Stomach smooth muscle (tissue), 2 donors: Measurements from ENCODE around the gene L3MBTL3.
"Not testable (repeated sequence)": the region's sequence is repeated elsewhere in the genome, so short reads cannot be mapped to it uniquely, and the experiment has no call there.

Experiments used
- H3K27ac ChIP-seq: one replicate; pipeline ENCODE4 v1.7.0; 2013; ENCODE audit warnings: mild to moderate bottlenecking, low read length, inconsistent platforms
- H3K27me3 ChIP-seq, 2 donors: one replicate each; pipeline ENCODE4 v1.7.0; 2013; ENCODE audit warnings: low read length in 2 of 2; ENCODE audit not compliant: insufficient read depth in 2 of 2, control insufficient read depth in 1 of 2
- H3K36me3 ChIP-seq, 2 donors: one replicate each; pipeline ENCODE4 v1.7.0; 2013; ENCODE audit warnings: low read length in 2 of 2; ENCODE audit not compliant: control insufficient read depth in 2 of 2, insufficient read depth in 2 of 2
- H3K4me1 ChIP-seq: one replicate; pipeline ENCODE4 v1.7.0; 2013; ENCODE audit warnings: low read length; ENCODE audit not compliant: control insufficient read depth, insufficient read depth
- H3K4me3 ChIP-seq, 2 donors: one replicate each; pipeline ENCODE4 v1.7.0; 2013; ENCODE audit warnings: low read length in 2 of 2
- H3K9ac ChIP-seq, 2 donors: one replicate each; pipeline ENCODE4 v1.7.0; 2013; ENCODE audit warnings: low read length in 2 of 2, mild to moderate bottlenecking in 1 of 2
- H3K9me3 ChIP-seq, 2 donors: one replicate each; pipeline ENCODE4 v1.7.0; 2013; ENCODE audit warnings: low read length in 2 of 2; ENCODE audit not compliant: control insufficient read depth in 2 of 2
- donor health status: healthy.
- donor health status: Pancreatic carcinoma.

The L3MBTL3 gene

GRCh38 chr6:130116273-130116672 is 97.9 kb downstream of the L3MBTL3 start:
- Histone ChIP-seq H3K36me3 (no peaks in the 10 kb centered on the region), H3K9ac (no peak overlapping the region), H3K27ac (no peak overlapping the region), H3K9me3 (no peaks in the 10 kb centered on the region), H3K27me3 (no peaks in the 10 kb centered on the region), H3K4me1 (no peaks in the 10 kb centered on the region), H3K4me3 (no peak overlapping the region)

GRCh38 chr6:130117187-130117701 is 98.9 kb downstream of the L3MBTL3 start:
- H3K36me3 ChIP-seq, H3K27ac ChIP-seq, H3K9ac ChIP-seq, H3K9me3 ChIP-seq, H3K27me3 ChIP-seq, H3K4me3 ChIP-seq, H3K4me1 ChIP-seq: not testable (repeated sequence)

DNA sequence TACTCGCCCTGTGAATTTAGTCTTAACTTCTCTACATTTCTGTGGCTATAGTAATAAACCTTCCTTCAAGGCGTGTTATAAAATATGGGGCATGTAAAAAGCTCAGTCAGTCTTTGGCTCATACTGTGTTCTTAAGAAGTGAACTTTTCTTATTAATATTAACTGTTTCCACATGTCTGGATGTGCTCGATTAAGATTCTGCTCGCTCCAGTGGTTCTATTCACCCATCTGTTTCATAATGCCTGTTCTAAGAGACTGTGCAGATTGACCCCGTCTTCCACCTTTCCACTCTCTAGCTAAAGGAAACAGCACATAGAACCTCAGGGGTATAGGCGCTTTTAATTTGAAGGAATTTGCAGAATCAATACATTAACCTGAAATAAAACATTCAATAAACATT is 99.9 kb downstream of the L3MBTL3 start:
- H3K9ac ChIP-seq = no peak overlapping the region
- no peaks in the 10 kb centered on the region for H3K4me1 ChIP-seq
- no peaks in the 10 kb centered on the region for H3K36me3 ChIP-seq
- H3K27ac ChIP-seq = no peak overlapping the region
- H3K27me3 ChIP-seq = no peaks in the 10 kb centered on the region
- H3K4me3 ChIP-seq = no peak overlapping the region
- H3K9me3 ChIP-seq = no peaks in the 10 kb centered on the region

DNA sequence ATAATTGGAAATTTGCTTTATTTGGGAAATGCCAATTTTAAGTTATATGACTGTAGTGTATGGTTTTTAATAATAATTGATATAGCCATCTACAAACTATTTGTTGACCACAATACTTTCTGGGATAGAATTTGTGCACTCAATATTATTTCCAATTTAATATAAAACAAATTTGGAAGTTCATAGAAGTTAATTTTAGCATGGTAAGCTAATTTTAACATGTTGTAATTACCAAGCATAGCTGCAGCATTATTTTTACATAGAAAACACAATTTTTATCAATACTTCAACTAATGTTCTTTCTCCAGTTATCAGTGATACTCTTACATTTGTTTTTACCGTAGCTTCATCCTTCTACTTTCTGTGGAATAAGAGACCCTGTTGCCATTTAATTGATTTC is 100.8 kb downstream of the L3MBTL3 start:
- Histone ChIP-seq H3K4me1 (no peaks in the 10 kb centered on the region), H3K9ac (no peak overlapping the region), H3K27me3 (no peaks in the 10 kb centered on the region)

GRCh38 chr6:130120731-130121130 is 102.3 kb downstream of the L3MBTL3 start:
- H3K4me3 ChIP-seq = no peak overlapping the region
- no peaks in the 10 kb centered on the region for H3K27me3 ChIP-seq
- no peak overlapping the region for H3K27ac ChIP-seq
- H3K36me3 ChIP-seq = no peaks in the 10 kb centered on the region
- H3K9ac ChIP-seq = no peak overlapping the region
- no peaks in the 10 kb centered on the region for H3K4me1 ChIP-seq
- no peaks in the 10 kb centered on the region for H3K9me3 ChIP-seq

More for the DNA sequence above, 100.8 kb downstream of the L3MBTL3 start:
- Histone ChIP-seq H3K36me3 (no peaks in the 10 kb centered on the region), H3K4me3 (no peak overlapping the region), H3K9me3 (no peaks in the 10 kb centered on the region), H3K27ac (no peak overlapping the region)

DNA sequence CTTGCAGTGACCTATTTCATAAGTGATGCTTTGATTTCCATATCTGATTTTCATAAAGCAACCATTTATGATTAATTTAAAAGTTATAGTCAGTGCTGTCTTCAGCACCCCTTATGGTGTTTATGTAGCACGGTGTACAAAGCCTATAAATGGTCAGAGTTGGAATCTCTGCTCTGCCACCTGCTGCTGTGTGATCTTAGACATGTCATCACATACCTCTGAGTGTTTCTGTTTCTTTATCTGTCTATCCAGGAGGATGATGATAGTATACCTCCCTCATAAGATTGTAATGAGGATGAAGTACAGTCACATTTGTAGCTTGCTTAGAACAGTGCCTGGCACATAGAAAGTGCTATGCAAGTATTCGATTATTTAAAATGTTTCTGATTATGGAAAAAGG is 103.9 kb downstream of the L3MBTL3 start:
- Histone ChIP-seq H3K36me3 (no peaks in the 10 kb centered on the region), H3K9ac (no peak overlapping the region), H3K4me1 (no peaks in the 10 kb centered on the region), H3K9me3 (no peaks in the 10 kb centered on the region), H3K27ac (no peak overlapping the region), H3K27me3 (no peaks in the 10 kb centered on the region), H3K4me3 (no peak overlapping the region)

GRCh38 chr6:130127195-130127594 is 108.8 kb downstream of the L3MBTL3 start:
- Histone ChIP-seq H3K36me3 (no peaks in the 10 kb centered on the region), H3K9ac (no peak overlapping the region), H3K4me3 (no peak overlapping the region), H3K9me3 (no peaks in the 10 kb centered on the region), H3K4me1 (no peaks in the 10 kb centered on the region), H3K27me3 (no peaks in the 10 kb centered on the region), H3K27ac (no peak overlapping the region)

- no peak overlapping the region for H3K4me3 ChIP-seq
- H3K27me3 ChIP-seq = no peaks in the 10 kb centered on the region
- no peaks in the 10 kb centered on the region for H3K4me1 ChIP-seq
- H3K27ac ChIP-seq = no peak overlapping the region
- no peaks in the 10 kb centered on the region for H3K9me3 ChIP-seq
- H3K36me3 ChIP-seq = no peaks in the 10 kb centered on the region
- no peak overlapping the region for H3K9ac ChIP-seq
These were observed 109.9 kb downstream of the L3MBTL3 start for GRCh38 chr6:130128326-130128725.

DNA sequence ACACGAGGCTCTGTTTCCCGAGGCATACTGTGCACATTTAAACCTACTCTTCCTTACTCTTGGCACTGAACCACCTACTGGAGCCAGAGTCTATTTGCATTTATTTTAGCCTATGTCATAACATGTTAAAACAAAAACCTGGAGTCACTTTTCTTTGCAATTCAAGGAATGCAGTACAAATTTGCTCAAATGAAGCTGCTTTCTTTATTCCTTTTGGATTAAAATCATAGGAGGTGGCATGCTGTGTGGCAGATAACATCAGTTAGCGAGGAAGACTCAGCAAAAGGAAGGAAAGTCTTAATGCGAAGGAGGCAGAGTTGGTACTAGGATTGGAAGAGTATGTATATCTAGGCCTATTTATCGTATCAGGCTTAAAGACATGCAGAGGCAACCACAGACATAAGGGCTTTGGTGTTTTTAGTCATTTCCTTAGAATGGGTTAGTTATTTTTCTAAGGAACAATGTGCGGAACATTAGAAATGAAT is 111.4 kb downstream of the L3MBTL3 start:
- H3K36me3 ChIP-seq = no peaks in the 10 kb centered on the region

DNA sequence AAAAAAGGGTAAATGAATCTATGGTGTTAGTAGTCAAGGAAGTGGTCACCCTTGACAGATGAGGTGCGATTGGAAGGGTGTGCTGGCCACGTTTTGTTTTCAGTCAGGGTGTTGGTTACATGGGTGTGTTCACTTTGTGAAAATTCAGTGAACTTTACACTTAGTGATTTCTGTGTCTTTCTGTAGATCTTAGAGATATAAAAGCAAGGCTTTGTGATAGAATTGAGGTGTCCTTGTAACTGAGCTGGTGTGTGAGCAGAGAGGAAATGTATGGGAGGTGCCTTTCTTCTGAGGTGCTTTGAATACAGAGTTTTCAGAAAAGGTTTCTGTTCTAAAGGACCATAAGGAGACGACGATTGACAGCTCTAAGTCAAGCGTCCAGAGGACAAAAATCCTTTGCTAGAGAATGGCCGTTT is 113.9 kb downstream of the L3MBTL3 start:
- Histone ChIP-seq H3K27me3 (no peaks in the 10 kb centered on the region), H3K27ac (no peak overlapping the region), H3K9me3 (no peaks in the 10 kb centered on the region), H3K9ac (no peak overlapping the region), H3K4me1 (no peaks in the 10 kb centered on the region), H3K4me3 (no peak overlapping the region), H3K36me3 (peaks cover 0 to 3% of the 10 kb centered on the region in 2 donors)

More for the DNA sequence above, 111.4 kb downstream of the L3MBTL3 start:
- H3K9me3 ChIP-seq = no peaks in the 10 kb centered on the region
- no peak overlapping the region for H3K4me3 ChIP-seq
- H3K27ac ChIP-seq = no peak overlapping the region
- no peaks in the 10 kb centered on the region for H3K27me3 ChIP-seq
- no peak overlapping the region for H3K9ac ChIP-seq
- H3K4me1 ChIP-seq = no peaks in the 10 kb centered on the region

DNA sequence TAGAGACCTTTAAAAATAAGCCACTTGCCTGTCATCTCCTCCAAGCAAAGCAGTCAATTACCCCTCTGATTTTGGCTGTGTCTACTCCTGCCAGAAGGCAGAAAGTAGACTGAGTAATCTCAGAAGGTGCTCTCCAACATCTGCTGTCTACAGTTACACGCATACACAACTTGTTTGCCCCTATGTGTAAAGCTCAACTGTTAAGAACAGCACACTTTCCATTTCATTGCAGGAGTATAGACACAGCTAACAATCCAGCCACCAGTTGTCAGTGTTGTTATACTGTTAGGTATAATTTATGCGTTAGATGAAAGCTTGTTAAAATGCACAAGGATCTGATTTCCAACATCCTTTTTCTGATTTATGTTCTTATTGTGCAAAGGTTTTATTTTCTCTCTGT is 116.2 kb downstream of the L3MBTL3 start:
- no peak overlapping the region for H3K4me3 ChIP-seq
- no peaks in the 10 kb centered on the region for H3K27me3 ChIP-seq
- no peaks in the 10 kb centered on the region for H3K9me3 ChIP-seq
- H3K9ac ChIP-seq = no peak overlapping the region
- H3K27ac ChIP-seq = no peak overlapping the region
- H3K36me3 ChIP-seq = peaks cover 0 to 3% of the 10 kb centered on the region in 2 donors
- no peaks in the 10 kb centered on the region for H3K4me1 ChIP-seq
